Trophoblast cell (in vitro differentiated cells and primary cell): ENCODE data around the gene DAB2.

Experiments used
- DNase-seq, 2 donors: peaks; one replicate each; pipeline ENCODE4 v3.0.0-alpha.2; 2016
- H2AFZ ChIP-seq: 2 replicates; pipeline ENCODE4 v1.6.1; 2013; ENCODE audit warnings: low read length, moderate library complexity, mild to moderate bottlenecking; ENCODE audit not compliant: insufficient read depth, poor library complexity
- H2AK5ac ChIP-seq: 2 replicates; pipeline ENCODE4 v1.6.1; 2013; ENCODE audit warnings: mild to moderate bottlenecking, low read length
- H2BK120ac ChIP-seq: 2 replicates; pipeline ENCODE4 v1.6.1; 2013; ENCODE audit warnings: low read length, mild to moderate bottlenecking, moderate library complexity; ENCODE audit not compliant: insufficient read depth, poor library complexity
- H2BK12ac ChIP-seq: 2 replicates; pipeline ENCODE4 v1.6.1; 2013; ENCODE audit warnings: mild to moderate bottlenecking, low read length, moderate library complexity
- H2BK5ac ChIP-seq: 2 replicates; pipeline ENCODE4 v1.6.1; 2013; ENCODE audit warnings: low read length, low read depth, moderate library complexity, mild to moderate bottlenecking; ENCODE audit not compliant: poor library complexity
- H3K14ac ChIP-seq: 2 replicates; pipeline ENCODE4 v1.6.1; 2013; ENCODE audit warnings: mild to moderate bottlenecking, low read length
- H3K18ac ChIP-seq: 2 replicates; pipeline ENCODE4 v1.6.1; 2013; ENCODE audit warnings: mild to moderate bottlenecking, low read length
- H3K23ac ChIP-seq: 2 replicates; pipeline ENCODE4 v1.6.1; 2013; ENCODE audit warnings: low read length
- H3K27ac ChIP-seq: 2 replicates; pipeline ENCODE4 v1.5.1; 2013; ENCODE audit warnings: low read depth, mild to moderate bottlenecking, inconsistent platforms, low read length, moderate library complexity
- H3K27me3 ChIP-seq: 2 replicates; pipeline ENCODE4 v1.6.1; 2013; ENCODE audit warnings: inconsistent platforms, mild to moderate bottlenecking, low read length, moderate library complexity; ENCODE audit not compliant: insufficient read depth
- H3K36me3 ChIP-seq, 2 experiments: 1 replicate in 1 of 2; 2 replicates in 1 of 2; pipeline ENCODE4 v1.6.1; 2013; ENCODE audit warnings: low read length in 2 of 2, mild to moderate bottlenecking in 2 of 2, moderate library complexity in 1 of 2; ENCODE audit not compliant: insufficient read depth in 2 of 2, control insufficient read depth in 1 of 2
- H3K4ac ChIP-seq: 2 replicates; pipeline ENCODE4 v1.6.1; 2013; ENCODE audit warnings: low read depth, mild to moderate bottlenecking, low read length, moderate library complexity
- H3K4me1 ChIP-seq, 2 experiments: 1 replicate in 1 of 2; 2 replicates in 1 of 2; pipeline ENCODE4 v1.6.1; 2013; ENCODE audit warnings: low read length in 2 of 2, mild to moderate bottlenecking in 2 of 2, moderate library complexity in 1 of 2; ENCODE audit not compliant: insufficient read depth in 2 of 2, control insufficient read depth in 1 of 2
- H3K4me2 ChIP-seq: 2 replicates; pipeline ENCODE4 v1.6.1; 2013; ENCODE audit warnings: inconsistent platforms, mild to moderate bottlenecking, low read length, moderate library complexity
- H3K4me3 ChIP-seq: 2 replicates; pipeline ENCODE4 v1.5.1; 2013; ENCODE audit warnings: mild to moderate bottlenecking, low read depth, low read length, inconsistent platforms
- H3K79me1 ChIP-seq: one replicate; pipeline ENCODE4 v1.6.1; 2013; ENCODE audit warnings: low read length
- H3K79me2 ChIP-seq: 2 replicates; pipeline ENCODE4 v1.6.1; 2013; ENCODE audit warnings: low read length, mild to moderate bottlenecking; ENCODE audit not compliant: control insufficient read depth, insufficient read depth, poor library complexity
- H3K9ac ChIP-seq: 2 replicates; pipeline ENCODE4 v1.6.1; 2013; ENCODE audit warnings: mild to moderate bottlenecking, low read length
- H3K9me3 ChIP-seq: 2 replicates; pipeline ENCODE4 v1.6.1; 2013; ENCODE audit warnings: low read depth, mild to moderate bottlenecking, control low read depth, inconsistent platforms, low read length; ENCODE audit not compliant: insufficient read depth
- H4K12ac ChIP-seq: 2 replicates; pipeline ENCODE4 v1.6.1; 2013; ENCODE audit warnings: low read depth, mild to moderate bottlenecking, low read length, moderate library complexity
- H4K8ac ChIP-seq: 2 replicates; pipeline ENCODE4 v1.6.1; 2013; ENCODE audit warnings: low read depth, mild to moderate bottlenecking, low read length, moderate library complexity
- H4K91ac ChIP-seq: one replicate; pipeline ENCODE4 v1.6.1; 2013; ENCODE audit warnings: low read depth, mild to moderate bottlenecking, low read length, moderate library complexity
- WGBS: extraction: QIAGEN DNeasy Blood & Tissue Kit; methylation state at CpG from one replicate; pipeline ENCODE4 v1.1.7; 2013; ENCODE audit warnings: missing lambda C conversion rate; ENCODE audit not compliant: insufficient read length, insufficient coverage; ENCODE audit errors: extremely low coverage; 5-methylcytosine and 5-hydroxymethylcytosine counted together

Gene DAB2

GRCh38 chr5:39333104-39333503 is 91.7 kb downstream of the DAB2 start:
- H2BK5ac ChIP-seq = no peak overlapping the region
- no peak overlapping the region for H3K14ac ChIP-seq
- no peak overlapping the region for H3K23ac ChIP-seq
- H2BK12ac ChIP-seq = no peak overlapping the region
- WGBS = no CpG with 5 or more reads among the region's 1 CpG
- H3K4ac ChIP-seq = no peak overlapping the region
- no peaks in the 10 kb centered on the region for H3K79me2 ChIP-seq
- H3K4me1 ChIP-seq = no peaks in the 10 kb centered on the region
- H4K8ac ChIP-seq = no peak overlapping the region
- no peaks in the 10 kb centered on the region for H3K36me3 ChIP-seq
- H2BK120ac ChIP-seq = no peak overlapping the region
- H3K79me1 ChIP-seq = no peaks in the 10 kb centered on the region
- no peaks in the 10 kb centered on the region for H3K27me3 ChIP-seq
- no peak overlapping the region for H3K4me2 ChIP-seq
- no peak for DNase-seq
- H3K9ac ChIP-seq = no peak overlapping the region
- no peak overlapping the region for H2AFZ ChIP-seq
- no peak overlapping the region for H3K18ac ChIP-seq
- no peak overlapping the region for H4K12ac ChIP-seq
- no peak overlapping the region for H3K4me3 ChIP-seq
- peaks cover 2% of the 10 kb centered on the region for H3K9me3 ChIP-seq
- H4K91ac ChIP-seq = no peak overlapping the region
- H3K27ac ChIP-seq = no peak overlapping the region
- H2AK5ac ChIP-seq = no peak overlapping the region

- no peak overlapping the region for H3K18ac ChIP-seq
- WGBS = no CpG with 5 or more reads among the region's 2 CpGs
- no peak overlapping the region for H3K23ac ChIP-seq
- H3K14ac ChIP-seq = no peak overlapping the region
- H3K79me2 ChIP-seq = no peaks in the 10 kb centered on the region
- H2BK12ac ChIP-seq = no peak overlapping the region
- no peak overlapping the region for H2BK120ac ChIP-seq
- H2BK5ac ChIP-seq = no peak overlapping the region
- H3K79me1 ChIP-seq = no peaks in the 10 kb centered on the region
- no peaks in the 10 kb centered on the region for H3K27me3 ChIP-seq
- no peak overlapping the region for H3K9ac ChIP-seq
- DNase-seq = no peak
- H3K36me3 ChIP-seq = no peaks in the 10 kb centered on the region
- H3K9me3 ChIP-seq = peaks cover 2% of the 10 kb centered on the region
- H4K91ac ChIP-seq = no peak overlapping the region
- no peaks in the 10 kb centered on the region for H3K4me1 ChIP-seq
- H2AFZ ChIP-seq = no peak overlapping the region
- H3K4me2 ChIP-seq = no peak overlapping the region
- H4K12ac ChIP-seq = no peak overlapping the region
- H3K4me3 ChIP-seq = no peak overlapping the region
- H2AK5ac ChIP-seq = no peak overlapping the region
- no peak overlapping the region for H4K8ac ChIP-seq
- H3K4ac ChIP-seq = no peak overlapping the region
- H3K27ac ChIP-seq = no peak overlapping the region
Measured at GRCh38 chr5:39331861-39332381, 92.9 kb downstream of the DAB2 start.

GRCh38 chr5:39328731-39329130 is 96.0 kb downstream of the DAB2 start:
- Histone ChIP-seq H3K23ac (no peak overlapping the region), H3K27me3 (no peaks in the 10 kb centered on the region), H4K12ac (no peak overlapping the region), H2BK120ac (no peak overlapping the region), H3K79me2 (no peaks in the 10 kb centered on the region), H4K91ac (no peak overlapping the region), H3K27ac (no peak overlapping the region), H2BK5ac (no peak overlapping the region), H3K4me3 (no peak overlapping the region), H3K4me1 (no peaks in the 10 kb centered on the region), H3K79me1 (no peaks in the 10 kb centered on the region), H2AK5ac (no peak overlapping the region), H2AFZ (no peak overlapping the region), H3K14ac (no peak overlapping the region), H3K4ac (no peak overlapping the region), H3K18ac (no peak overlapping the region), H3K9ac (no peak overlapping the region), H3K9me3 (peaks cover 2% of the 10 kb centered on the region), H3K36me3 (no peaks in the 10 kb centered on the region), H2BK12ac (no peak overlapping the region), H4K8ac (no peak overlapping the region), H3K4me2 (no peak overlapping the region)
- DNase-seq = no peak
- no CpG with 5 or more reads among the region's 1 CpG for WGBS

GRCh38 chr5:39323542-39323941 is 101.2 kb downstream of the DAB2 start:
- H4K12ac ChIP-seq = no peak overlapping the region
- no peaks in the 10 kb centered on the region for H3K27me3 ChIP-seq
- H2AK5ac ChIP-seq = no peak overlapping the region
- H2BK120ac ChIP-seq = no peak overlapping the region
- peaks cover 2% of the 10 kb centered on the region for H3K9me3 ChIP-seq
- no peaks in the 10 kb centered on the region for H3K4me1 ChIP-seq
- no peak overlapping the region for H3K4me3 ChIP-seq
- no peaks in the 10 kb centered on the region for H3K36me3 ChIP-seq
- WGBS = no CpG with 5 or more reads among the region's 3 CpGs
- H2BK5ac ChIP-seq = no peak overlapping the region
- no peak overlapping the region for H3K18ac ChIP-seq
- no peak overlapping the region for H2AFZ ChIP-seq
- no peaks in the 10 kb centered on the region for H3K79me1 ChIP-seq
- H3K4ac ChIP-seq = no peak overlapping the region
- H2BK12ac ChIP-seq = no peak overlapping the region
- H3K9ac ChIP-seq = no peak overlapping the region
- no peak overlapping the region for H3K23ac ChIP-seq
- no peak overlapping the region for H3K4me2 ChIP-seq
- H4K8ac ChIP-seq = no peak overlapping the region
- no peak overlapping the region for H4K91ac ChIP-seq
- no peak overlapping the region for H3K27ac ChIP-seq
- no peak overlapping the region for H3K14ac ChIP-seq
- no peaks in the 10 kb centered on the region for H3K79me2 ChIP-seq
- no peak for DNase-seq
